ENCODE data around the gene NUAK2. TPM values are rescaled to one million over a fixed set of nuclear protein-coding genes. Genes with fewer than 3 reads are reported as not detected.

NUAK2 gene
- total and polyA plus RNA-seq, 9 donors, result 1.2 to 53.2 (median 3.2) TPM

DNA sequence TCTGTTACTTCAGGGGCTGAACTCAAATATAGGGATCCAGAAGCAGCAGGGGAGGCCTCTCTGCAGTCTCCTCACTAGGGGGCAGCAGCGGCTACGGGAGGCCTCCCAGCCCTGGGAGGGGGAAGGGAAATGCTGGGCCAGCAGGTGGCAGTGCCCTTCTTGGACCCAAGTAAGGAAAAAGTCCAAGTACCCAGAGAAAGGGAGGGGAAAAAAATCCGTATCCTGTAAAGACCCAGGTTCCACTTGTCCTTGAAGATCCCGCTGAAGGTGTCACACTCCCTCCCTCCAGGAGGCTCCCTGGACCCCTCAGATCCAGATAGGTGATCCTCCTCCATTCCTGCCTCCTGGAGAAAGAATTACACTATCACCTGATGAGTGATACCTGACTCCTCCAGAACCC is 14.1 kb upstream of the NUAK2 start:
- DNase-seq, result peak; percentile 85 to 91 (median 86)
- intact Hi-C loops (cut with DNase I), result loop anchor here in 3 of 4 donors (5.0 to 10.0 kb wide), 4 partner anchors 97 to 189 kb away; no protein-coding TSS in a partner anchor

DNA sequence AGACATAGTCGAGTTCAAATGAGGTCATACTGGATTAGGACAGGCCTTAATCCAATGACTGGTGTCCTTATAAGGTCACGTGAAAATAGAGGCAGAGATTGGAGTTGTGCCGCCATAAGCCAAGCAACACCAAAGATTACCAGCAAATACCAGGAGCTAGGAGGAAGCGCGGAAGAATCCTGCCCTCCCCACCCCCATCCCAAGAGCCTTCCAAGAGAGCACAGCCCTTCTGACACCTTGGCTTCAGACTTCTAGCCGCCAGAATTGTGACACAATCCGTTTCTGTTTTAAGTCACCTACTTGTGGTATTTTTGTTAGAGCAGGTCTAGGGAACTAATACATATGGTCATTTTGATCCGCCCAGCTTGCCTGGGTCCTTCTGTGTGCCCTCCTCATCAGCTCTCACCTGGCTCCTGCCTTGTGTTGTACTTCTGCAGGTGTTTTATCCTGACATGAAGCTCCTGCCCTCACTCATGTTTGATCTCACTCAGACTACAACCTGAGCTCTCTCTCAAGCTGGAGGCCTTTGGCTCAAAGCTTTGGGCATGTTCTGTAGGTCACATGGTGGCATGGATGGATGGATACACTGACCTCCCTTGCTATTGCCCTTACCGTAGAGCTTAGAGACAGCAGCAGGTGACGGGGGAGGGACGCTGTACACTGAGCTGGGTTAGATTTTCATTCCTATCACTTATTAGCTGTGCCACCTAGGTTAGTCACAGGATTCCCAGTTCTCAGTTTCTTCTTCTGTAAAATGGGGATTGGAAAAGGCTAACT is 10.7 kb upstream of the NUAK2 start:
- WGBS, 3 donors, result 47 to 73% (median 59%) methylated on average over 11 of the region's 11 CpGs
- Histone ChIP-seq H3K9me3 (no peaks in the 10 kb centered on the region), H3K4me1 (ENCODE audit: insufficient read depth) (peaks cover 9% of the 10 kb centered on the region), H3K36me3 (no peaks in the 10 kb centered on the region), H3K27ac (no peak overlapping the region), H3K4me3 (no peak overlapping the region), H3K27me3 (no peaks in the 10 kb centered on the region)
- DNase-seq, result no peak
- TF ChIP-seq EP300 (IDR thresholded peaks at IDR 0.05), result no peak
- TF ChIP-seq POLR2A (IDR thresholded peaks at IDR 0.05), result no peak
- TF ChIP-seq, protein P1, sequence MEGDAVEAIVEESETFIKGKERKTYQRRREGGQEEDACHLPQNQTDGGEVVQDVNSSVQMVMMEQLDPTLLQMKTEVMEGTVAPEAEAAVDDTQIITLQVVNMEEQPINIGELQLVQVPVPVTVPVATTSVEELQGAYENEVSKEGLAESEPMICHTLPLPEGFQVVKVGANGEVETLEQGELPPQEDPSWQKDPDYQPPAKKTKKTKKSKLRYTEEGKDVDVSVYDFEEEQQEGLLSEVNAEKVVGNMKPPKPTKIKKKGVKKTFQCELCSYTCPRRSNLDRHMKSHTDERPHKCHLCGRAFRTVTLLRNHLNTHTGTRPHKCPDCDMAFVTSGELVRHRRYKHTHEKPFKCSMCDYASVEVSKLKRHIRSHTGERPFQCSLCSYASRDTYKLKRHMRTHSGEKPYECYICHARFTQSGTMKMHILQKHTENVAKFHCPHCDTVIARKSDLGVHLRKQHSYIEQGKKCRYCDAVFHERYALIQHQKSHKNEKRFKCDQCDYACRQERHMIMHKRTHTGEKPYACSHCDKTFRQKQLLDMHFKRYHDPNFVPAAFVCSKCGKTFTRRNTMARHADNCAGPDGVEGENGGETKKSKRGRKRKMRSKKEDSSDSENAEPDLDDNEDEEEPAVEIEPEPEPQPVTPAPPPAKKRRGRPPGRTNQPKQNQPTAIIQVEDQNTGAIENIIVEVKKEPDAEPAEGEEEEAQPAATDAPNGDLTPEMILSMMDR (IDR thresholded peaks at IDR 0.05), result no peak
- intact Hi-C loops (cut with DNase I), result loop anchor here in 1 of 4 donors (10.0 kb wide), 1 partner anchor 193 kb away; no protein-coding TSS in a partner anchor

More for the DNA sequence above, 14.1 kb upstream of the NUAK2 start:
- no peaks in the 10 kb centered on the region for H3K27me3 ChIP-seq
- no peak overlapping the region for H3K4me3 ChIP-seq
- no peaks in the 10 kb centered on the region for H3K36me3 ChIP-seq
- WGBS, 3 donors, result 4 to 10% (median 4%) methylated on average over 4 of the region's 4 CpGs
- no peak overlapping the region for H3K27ac ChIP-seq
- H3K9me3 ChIP-seq, result no peaks in the 10 kb centered on the region
- peaks cover 5% of the 10 kb centered on the region for H3K4me1 ChIP-seq (ENCODE audit: insufficient read depth)
- TF ChIP-seq, protein P1 (IDR thresholded peaks at IDR 0.05), result peak; percentile 91 to 95 (median 92)
- no peak for TF ChIP-seq EP300 (IDR thresholded peaks at IDR 0.05)

DNA sequence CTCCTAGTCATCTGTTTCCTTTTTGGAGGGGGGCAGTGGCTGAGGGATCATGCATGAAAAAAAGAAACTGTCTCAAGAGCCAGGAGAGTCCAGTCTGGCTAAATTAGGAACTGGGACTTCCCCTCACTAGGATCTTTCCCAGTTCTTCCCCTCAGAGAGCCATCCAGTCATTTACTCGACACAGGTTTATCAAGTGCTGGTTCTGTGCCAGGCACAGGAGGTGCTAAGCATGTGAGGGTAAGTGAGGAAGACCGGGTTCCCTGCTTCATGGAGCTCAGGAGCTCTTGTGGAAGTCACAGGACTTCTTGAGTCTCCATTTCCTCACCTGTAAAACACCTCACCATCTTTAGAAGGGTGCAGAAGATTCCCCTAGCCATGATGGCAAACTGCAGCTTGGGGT is 8.6 kb upstream of the NUAK2 start:
- Histone ChIP-seq H3K27ac (no peak overlapping the region), H3K36me3 (no peaks in the 10 kb centered on the region), H3K4me1 (ENCODE audit: insufficient read depth) (peaks cover 9% of the 10 kb centered on the region), H3K27me3 (no peaks in the 10 kb centered on the region), H3K9me3 (no peaks in the 10 kb centered on the region), H3K4me3 (no peak overlapping the region)
- no peak for DNase-seq
- WGBS, 3 donors, result 12 to 29% (median 15%) methylated on average over 2 of the region's 2 CpGs
- TF ChIP-seq, protein P1 (IDR thresholded peaks at IDR 0.05), result no peak
- TF ChIP-seq POLR2A (IDR thresholded peaks at IDR 0.05), result no peak
- TF ChIP-seq EP300 (IDR thresholded peaks at IDR 0.05), result no peak
- intact Hi-C loops (cut with DNase I), result loop anchor here in 1 of 4 donors (10.0 kb wide), 1 partner anchor 195 kb away; no protein-coding TSS in a partner anchor

DNA sequence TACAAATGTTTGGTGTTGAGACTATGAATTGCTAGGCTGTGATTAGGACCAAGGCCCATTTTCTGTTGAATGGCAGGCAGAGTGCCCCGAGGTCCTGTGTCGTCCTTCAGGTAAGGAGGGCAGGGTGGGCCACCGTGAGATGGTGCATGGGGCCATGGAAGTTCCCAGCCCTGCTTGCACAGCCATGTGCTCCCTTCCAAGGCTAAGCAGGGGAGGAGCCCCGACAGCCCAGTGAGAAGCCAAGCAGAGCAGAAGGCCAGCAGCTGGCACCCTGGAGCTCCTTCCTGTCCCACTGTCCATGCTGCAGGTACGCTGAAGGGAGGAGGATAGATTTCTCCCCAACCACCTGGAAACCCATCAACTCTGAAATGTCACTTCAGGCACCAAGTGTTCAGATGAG is 8.2 kb upstream of the NUAK2 start:
- 45 to 75% (median 48%) methylated on average over 4 to 5 of the region's 5 CpGs for WGBS, 3 donors
- H3K36me3 ChIP-seq, result no peaks in the 10 kb centered on the region
- H3K9me3 ChIP-seq, result no peaks in the 10 kb centered on the region
- peaks cover 9% of the 10 kb centered on the region for H3K4me1 ChIP-seq (ENCODE audit: insufficient read depth)
- H3K27ac ChIP-seq, result no peak overlapping the region
- H3K4me3 ChIP-seq, result no peak overlapping the region
- intact Hi-C loops (cut with DNase I), result loop anchor here in 1 of 4 donors (10.0 kb wide), 1 partner anchor 195 kb away; no protein-coding TSS in a partner anchor
- no peak for DNase-seq
- TF ChIP-seq POLR2A (IDR thresholded peaks at IDR 0.05) (no peak), EP300 (IDR thresholded peaks at IDR 0.05) (no peak)
- TF ChIP-seq, protein P1 (IDR thresholded peaks at IDR 0.05), result no peak
- no peaks in the 10 kb centered on the region for H3K27me3 ChIP-seq

Measured in ovary (tissue), 9 donors.